ENCODE measurements around the gene DRG2. TPM values are rescaled to one million over a fixed set of nuclear protein-coding genes. Genes with fewer than 3 reads are reported as not detected.

Gene DRG2
- total RNA-seq, 1 experiment from 2014 or later: 52.0 TPM

- Histone ChIP-seq H3K18ac (ENCODE audit: insufficient read length, low read depth, low read length) (no peak overlapping the region), H2BK12ac (ENCODE audit: insufficient read length, low read depth, low read length) (no peak overlapping the region), H3K27me3 (ENCODE audit: insufficient read depth, low read length) (no peaks in the 10 kb centered on the region), H3K4me1 (ENCODE audit: insufficient read depth, low read length) (no peaks in the 10 kb centered on the region), H2AFZ (ENCODE audit: low read length) (no peak overlapping the region), H4K5ac (ENCODE audit: insufficient read length, low read depth, low read length) (no peak overlapping the region), H4K20me1 (ENCODE audit: control insufficient read depth, insufficient read depth, insufficient read length) (no peaks in the 10 kb centered on the region), H3K9me3 (ENCODE audit: control insufficient read depth, low read depth, low read length) (no peaks in the 10 kb centered on the region), H3K4me2 (ENCODE audit: insufficient read depth, insufficient read length, low read length) (no peak overlapping the region), H2AK5ac (ENCODE audit: insufficient read length, low read length) (no peak overlapping the region), H3K14ac (ENCODE audit: insufficient read depth, low read length) (no peak overlapping the region), H2BK120ac (ENCODE audit: low read depth, low read length, poor library complexity, severe bottlenecking) (no peak overlapping the region), H4K8ac (replicated peaks; ENCODE audit: insufficient read length, low read depth, low read length) (no peak overlapping the region), H3K23me2 (ENCODE audit: insufficient read length, low read depth, low read length, poor library complexity, severe bottlenecking) (no peaks in the 10 kb centered on the region), H4K91ac (ENCODE audit: insufficient read length, low read depth, low read length) (no peak overlapping the region), H2BK15ac (ENCODE audit: low read depth, low read length) (no peak overlapping the region), H2BK5ac (ENCODE audit: insufficient read length, low read length) (no peak overlapping the region), H3T11ph (ENCODE audit: low read length) (no peak overlapping the region), H3K4ac (ENCODE audit: low read depth, low read length) (no peak overlapping the region), H3K79me1 (ENCODE audit: insufficient read depth, low read depth, low read length, poor library complexity, severe bottlenecking) (no peaks in the 10 kb centered on the region), H3K79me2 (ENCODE audit: insufficient read depth, low read length) (no peaks in the 10 kb centered on the region), H3K9ac (ENCODE audit: extremely low read depth, insufficient read length, low read length) (no peak overlapping the region), H3K23ac (ENCODE audit: insufficient read length, low read depth, low read length) (no peak overlapping the region), H3K56ac (ENCODE audit: insufficient read length, low read depth, low read length) (no peak overlapping the region), H3K27ac (ENCODE audit: insufficient read length, low read depth, low read length) (no peak overlapping the region), H2BK20ac (ENCODE audit: low read depth, low read length, poor library complexity, severe bottlenecking) (no peak overlapping the region)
- 0 out of 4 replicates have a peak, but pooled peaks cover 0 to 3% of the 10 kb centered on the region in 2 experiments for H3K4me1 Mint-ChIP-seq
- DNase-seq: no peak
- peak overlapping the region in 1 of 3 experiments; percentile 89; a peak in 1 of 7 replicates for H3K27ac Mint-ChIP-seq
- peaks cover 2 to 10% (median 3%) of the 10 kb centered on the region in 3 experiments; a peak in 5 of 7 replicates for H3K36me3 Mint-ChIP-seq (ENCODE audit: insufficient read depth in 1 of 3, low read depth in 3 of 3)
- H3K4me3 Mint-ChIP-seq: no peak overlapping the region
- WGBS (ENCODE audit: extremely low coverage, insufficient read length, low lambda C conversion rate): no CpG with 5 or more reads among the region's 54 CpGs
- TF ChIP-seq CTCF (conservative IDR thresholded peaks at IDR 0.05): no peak
- peaks cover 8 to 14% of the 10 kb centered on the region in 2 experiments for H3K9me3 Mint-ChIP-seq
- H3K27me3 Mint-ChIP-seq (ENCODE audit: low read depth): peaks cover 4% of the 10 kb centered on the region
Measured at GRCh38 chr17:18121144-18121910, 33.6 kb downstream of the DRG2 start.

Data from H9 (cell line).